NAMALWA (cell line): ENCODE results near the gene C17orf78.
"Not testable (repeated sequence)": the region's sequence is repeated elsewhere in the genome, so short reads cannot be mapped to it uniquely, and the experiment has no call there.

ENCODE experiments used
- DNase-seq: peaks from one replicate; pipeline ENCODE4 v3.0.0-alpha.2; 2015; ENCODE audit warnings: low spot score

Gene C17orf78

GRCh38 chr17:37375706-37376105 lies at the start of gene C17orf78:
C17orf78 (plus strand) TSS chr17:37375985; CDS start chr17:37376093, 108 bp downstream.
- no peak for DNase-seq

- DNase-seq, result no peak
Measured at GRCh38 chr17:37327341-37328090, 48.3 kb upstream of the C17orf78 start.

GRCh38 chr17:37338847-37339246 lies 36.9 kb upstream of the C17orf78 start:
- no peak for DNase-seq

GRCh38 chr17:37339321-37339720 lies 36.5 kb upstream of the C17orf78 start:
- DNase-seq, result no peak

GRCh38 chr17:37340804-37341203 lies 35.0 kb upstream of the C17orf78 start:
- no peak for DNase-seq

- no peak for DNase-seq
Measured at GRCh38 chr17:37342589-37342988, 33.2 kb upstream of the C17orf78 start.

GRCh38 chr17:37344519-37344918 lies 31.3 kb upstream of the C17orf78 start:
- no peak for DNase-seq

- DNase-seq, result not testable (repeated sequence)
Measured at GRCh38 chr17:37346863-37347402, 28.9 kb upstream of the C17orf78 start.

GRCh38 chr17:37356796-37357569 lies 18.8 kb upstream of the C17orf78 start:
- not testable (repeated sequence) for DNase-seq

GRCh38 chr17:37358098-37358829 lies 17.5 kb upstream of the C17orf78 start:
- peak; percentile 71 for DNase-seq

GRCh38 chr17:37358830-37359681 lies 16.7 kb upstream of the C17orf78 start:
- peak; percentile 98 for DNase-seq

- DNase-seq, result no peak
Measured at GRCh38 chr17:37359682-37360188, 16.1 kb upstream of the C17orf78 start.

- no peak for DNase-seq
Measured at GRCh38 chr17:37360632-37361031, 15.2 kb upstream of the C17orf78 start.

- DNase-seq, result no peak
Measured at GRCh38 chr17:37361543-37361942, 14.2 kb upstream of the C17orf78 start.

- DNase-seq, result no peak
Measured at GRCh38 chr17:37365589-37365988, 10.2 kb upstream of the C17orf78 start.

GRCh38 chr17:37368577-37368976 lies 7.2 kb upstream of the C17orf78 start:
- no peak for DNase-seq

- DNase-seq, result peak; percentile 90
Measured at GRCh38 chr17:37373530-37374159, 2.1 kb upstream of the C17orf78 start.

- DNase-seq, result no peak
Measured at GRCh38 chr17:37382056-37382455, 6.3 kb downstream of the C17orf78 start.

- DNase-seq, result no peak
Measured at GRCh38 chr17:37384560-37385149, 8.9 kb downstream of the C17orf78 start.

- no peak for DNase-seq
Measured at GRCh38 chr17:37385474-37385990, 9.7 kb downstream of the C17orf78 start.
